Glomerular endothelial cell (primary cell): ENCODE results near the gene CTIF. TPM values are rescaled to one million over a fixed set of nuclear protein-coding genes. Genes with fewer than 3 reads are reported as not detected.
"Not testable (repeated sequence)": the region's sequence is repeated elsewhere in the genome, so short reads cannot be mapped to it uniquely, and the experiment has no call there.

Experiments used
- DNase-seq: peaks from one replicate; pipeline ENCODE4 v3.0.0-alpha.2; 2011; ENCODE audit warnings: low read depth, low spot score; ENCODE audit errors: extremely low read depth
- total RNA-seq: library from RNA; depleted of rRNA; stranded (reverse); fragments of >200 nt; gene quantifications from 2 replicates; pipeline ENCODE4 v1.2.3, GENCODE V29; 2015

The CTIF gene
- total RNA-seq, 1 donor from 2014 or later: 55.4 TPM

DNA sequence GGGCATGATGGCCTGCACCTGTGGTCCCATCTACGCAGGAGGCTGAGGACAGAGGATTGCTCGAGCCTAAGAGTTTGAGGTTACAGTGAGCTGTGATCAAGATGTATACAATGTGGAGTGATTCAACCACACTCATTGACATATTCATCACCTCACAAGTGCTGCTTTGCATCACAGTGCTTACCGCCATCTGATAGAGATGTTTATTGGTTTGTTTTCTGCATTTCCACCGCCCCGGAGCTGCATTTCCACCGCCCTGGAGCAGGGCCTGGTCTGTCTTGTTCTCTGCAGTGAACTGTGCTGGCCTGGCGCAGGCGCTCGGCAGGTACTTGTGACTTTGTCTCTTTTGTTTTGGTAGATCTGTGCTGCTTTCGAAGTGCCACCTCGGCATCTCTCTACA, 315.9 kb downstream of the CTIF start:
- no peak for DNase-seq

DNA sequence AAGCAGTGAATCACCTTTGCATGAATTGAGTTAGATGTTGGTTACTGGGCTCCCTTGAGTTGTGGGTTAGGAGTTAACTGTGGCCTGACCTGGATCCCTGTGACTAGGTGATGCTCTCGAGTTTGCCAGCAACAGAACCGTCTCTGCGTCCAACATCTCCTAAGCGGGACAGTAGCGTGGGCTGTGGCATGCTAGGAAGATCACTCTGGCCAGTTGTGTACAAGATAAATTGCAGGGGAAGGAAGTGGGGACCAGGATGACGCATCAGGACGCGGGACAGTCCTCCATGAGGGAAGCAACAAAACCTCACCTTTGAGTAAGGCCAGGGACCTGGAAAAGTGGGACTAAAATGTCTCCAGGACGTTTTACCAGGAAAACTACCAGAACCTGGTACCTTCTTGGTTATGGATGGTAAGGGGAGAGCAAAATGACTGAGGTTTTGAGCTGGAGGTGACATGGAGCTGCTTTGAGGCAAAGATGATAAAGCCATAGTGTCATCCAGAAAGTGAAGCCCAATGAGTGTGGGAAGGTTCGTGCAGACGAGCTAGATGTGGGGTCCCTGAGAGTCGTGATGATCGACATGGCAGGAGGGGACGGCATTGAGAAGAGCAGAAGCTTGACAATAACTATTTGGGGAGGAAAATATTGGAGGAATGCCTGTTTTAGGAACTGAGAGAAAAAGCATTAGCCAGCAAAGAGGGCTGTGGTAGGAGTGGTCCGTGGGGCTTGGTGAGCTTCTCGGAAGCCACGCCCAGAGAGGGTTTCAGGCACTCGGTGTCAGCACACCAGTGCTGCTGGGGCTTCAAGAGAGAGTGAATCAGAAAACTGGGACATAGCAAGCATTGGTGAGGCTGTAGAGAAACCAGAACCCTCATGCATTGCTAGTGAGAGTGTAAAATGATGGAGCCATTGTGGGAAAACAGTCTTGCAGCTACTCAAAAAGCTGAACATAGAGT, 316.9 kb downstream of the CTIF start:
- no peak for DNase-seq

DNA sequence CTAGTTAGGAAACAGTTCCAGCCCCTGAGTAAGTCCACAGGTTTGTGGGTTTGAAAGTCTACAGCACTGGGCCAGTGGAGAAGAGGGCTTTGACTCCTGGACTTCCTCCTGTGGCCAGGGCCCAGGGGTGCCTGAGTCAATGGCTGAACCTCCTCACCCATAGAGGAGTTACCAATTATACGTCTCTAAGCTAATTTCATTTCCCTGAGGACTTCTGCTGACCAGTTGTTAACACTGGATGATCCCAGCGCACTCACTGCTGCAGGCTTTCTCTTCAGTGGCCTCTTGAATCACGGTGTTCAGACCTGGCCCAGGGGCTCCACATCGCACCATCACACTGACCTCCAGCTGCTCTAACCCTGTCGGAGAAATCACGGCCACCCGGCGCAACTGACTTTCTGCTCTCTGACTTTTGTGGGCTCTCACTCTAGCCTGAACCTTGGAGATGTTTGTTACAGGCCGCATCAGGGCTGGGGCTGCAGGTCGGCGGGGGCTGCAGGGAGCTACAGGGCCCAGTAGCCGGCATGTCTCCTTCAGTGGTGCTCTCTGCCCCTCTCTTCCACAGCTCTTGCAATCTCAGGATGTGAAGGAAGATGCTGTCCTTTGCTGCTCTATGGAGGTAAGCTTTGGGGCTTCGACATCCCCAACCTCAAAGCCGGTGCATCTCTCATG, 318.3 kb downstream of the CTIF start:
- DNase-seq: no peak

DNA sequence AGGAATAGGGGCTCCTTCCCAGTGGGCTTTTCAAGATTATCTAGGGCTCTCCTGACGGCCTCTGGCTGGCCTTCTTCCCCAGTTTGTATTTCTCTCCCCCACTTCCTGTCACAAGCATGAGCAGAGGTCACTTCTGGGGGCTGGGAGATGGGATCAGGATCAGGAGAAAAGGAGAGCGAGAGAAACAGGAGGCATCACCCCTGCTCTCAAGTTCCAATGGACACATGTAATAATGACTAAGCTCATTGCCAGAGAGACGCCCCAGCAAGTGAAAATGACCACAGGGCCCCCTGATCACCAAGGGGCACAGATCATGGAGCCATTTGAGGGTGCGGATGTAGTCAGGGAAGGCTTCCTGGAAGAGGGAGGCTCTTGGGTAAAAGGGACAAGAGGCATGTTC, 319.8 kb downstream of the CTIF start:
- no peak for DNase-seq

DNA sequence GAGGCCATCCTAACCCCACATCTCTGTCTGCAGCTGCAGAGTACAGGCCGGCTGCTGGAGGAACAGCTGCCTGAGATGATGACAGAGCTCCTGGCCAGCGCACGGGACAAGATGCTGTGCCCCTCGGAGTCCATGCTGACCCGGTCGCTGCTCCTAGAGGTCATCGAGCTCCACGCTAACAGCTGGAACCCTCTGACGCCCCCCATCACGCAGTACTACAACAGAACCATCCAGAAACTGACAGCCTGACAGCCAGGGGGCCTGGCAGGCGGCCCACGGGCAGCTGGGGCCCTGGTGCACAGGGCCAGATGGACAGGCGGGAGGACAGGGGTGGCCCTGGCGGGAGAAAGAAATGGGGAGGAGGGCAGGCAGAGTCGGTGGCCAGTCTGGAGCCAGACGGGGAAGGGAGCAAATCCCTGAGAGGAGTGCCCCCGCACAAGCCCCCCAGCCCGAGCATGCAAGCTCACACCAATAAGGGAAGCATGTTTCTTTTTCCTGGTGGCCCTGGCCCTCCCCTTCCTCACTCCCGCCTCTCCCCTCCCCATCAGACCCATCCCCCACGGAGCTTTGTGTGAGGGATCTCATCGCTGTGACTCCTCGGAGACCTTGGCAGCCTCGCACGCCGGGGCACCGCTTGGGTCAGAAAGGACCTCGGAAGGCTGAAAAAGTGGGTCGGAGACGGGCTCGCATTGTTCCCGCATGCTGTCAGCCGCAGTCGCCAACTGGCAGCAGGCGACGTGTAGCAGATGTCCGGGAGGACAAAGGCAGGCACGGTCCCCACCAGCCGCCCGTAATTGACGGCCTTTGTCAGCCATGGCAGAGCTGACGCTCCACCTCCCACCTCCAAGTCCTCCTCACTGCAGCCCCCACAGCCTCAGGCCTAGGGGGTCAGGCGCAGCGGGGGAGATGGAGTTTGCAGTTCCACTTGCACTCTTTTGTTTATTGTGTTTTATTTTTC, 320.8 kb downstream of the CTIF start:
- no peak for DNase-seq

DNA sequence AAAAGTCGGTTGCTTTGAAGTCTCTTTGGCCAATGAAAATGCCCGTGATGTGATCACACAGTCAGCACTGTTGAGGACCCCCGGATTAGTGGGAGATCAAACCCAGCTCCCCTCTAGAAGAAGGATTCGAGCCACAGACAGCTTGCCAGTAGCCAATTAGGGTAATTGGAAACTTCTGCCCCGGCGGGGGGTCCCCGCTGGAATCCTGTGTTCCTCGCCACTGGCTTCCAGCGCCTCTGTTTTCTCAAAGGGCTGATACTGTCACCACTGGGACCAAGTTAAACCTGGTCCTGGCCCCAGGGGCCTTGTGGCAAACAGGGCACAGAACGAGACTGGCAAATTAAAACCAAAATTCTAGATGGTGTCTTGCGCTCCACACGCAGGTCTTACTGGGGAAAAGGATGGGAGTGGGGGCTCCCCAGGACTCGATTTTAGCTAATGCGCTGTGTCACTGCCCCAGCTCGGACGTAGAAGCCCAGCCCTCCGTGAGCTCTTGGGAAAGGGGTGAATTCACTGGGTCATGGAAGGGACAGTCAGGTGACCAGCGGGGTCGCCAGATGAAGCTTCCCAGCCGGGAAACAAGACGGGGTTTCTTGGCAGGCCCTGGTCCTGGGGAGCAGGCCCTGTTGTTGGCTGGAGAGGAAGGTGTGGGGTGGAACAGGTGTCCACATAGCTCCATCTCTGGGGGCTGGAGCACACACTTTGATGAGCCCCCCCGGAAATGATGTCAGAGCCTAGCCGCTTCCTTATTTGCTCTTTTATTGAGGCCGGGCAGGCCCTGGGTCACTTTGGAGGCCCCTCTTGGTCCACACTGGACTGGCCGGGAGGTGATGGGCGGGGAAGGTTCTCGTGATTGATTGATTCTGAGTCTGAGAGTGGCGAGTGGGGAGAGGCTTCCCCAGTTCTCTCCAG, 321.7 kb downstream of the CTIF start:
- DNase-seq: no peak

DNA sequence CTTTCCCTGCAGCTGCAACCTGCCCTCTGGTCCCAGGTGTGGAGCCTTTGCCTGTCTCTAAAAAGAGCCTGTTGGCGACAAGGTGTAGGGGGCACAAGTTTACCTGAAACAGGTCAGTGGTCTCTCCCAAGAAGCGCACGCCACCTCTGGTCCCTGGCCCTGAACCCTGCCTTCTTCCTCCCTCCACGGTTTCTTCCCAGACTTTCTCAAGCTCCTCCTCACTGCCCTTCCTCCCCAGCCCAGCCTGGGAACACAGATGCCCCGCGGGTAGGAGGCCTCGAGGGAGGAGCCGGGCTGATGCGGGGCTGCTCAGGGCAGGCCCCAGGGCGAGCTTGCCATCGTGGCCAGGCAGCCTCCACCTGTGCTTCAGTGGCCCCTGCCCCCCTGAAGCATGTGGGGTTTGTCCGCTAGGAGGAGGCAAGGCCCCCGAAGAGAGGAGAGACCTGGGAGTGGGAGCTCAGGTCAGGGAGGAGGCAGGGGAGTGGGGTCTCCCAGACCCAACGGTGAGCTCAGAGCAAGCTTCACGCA, 322.4 kb downstream of the CTIF start:
- no peak for DNase-seq

DNA sequence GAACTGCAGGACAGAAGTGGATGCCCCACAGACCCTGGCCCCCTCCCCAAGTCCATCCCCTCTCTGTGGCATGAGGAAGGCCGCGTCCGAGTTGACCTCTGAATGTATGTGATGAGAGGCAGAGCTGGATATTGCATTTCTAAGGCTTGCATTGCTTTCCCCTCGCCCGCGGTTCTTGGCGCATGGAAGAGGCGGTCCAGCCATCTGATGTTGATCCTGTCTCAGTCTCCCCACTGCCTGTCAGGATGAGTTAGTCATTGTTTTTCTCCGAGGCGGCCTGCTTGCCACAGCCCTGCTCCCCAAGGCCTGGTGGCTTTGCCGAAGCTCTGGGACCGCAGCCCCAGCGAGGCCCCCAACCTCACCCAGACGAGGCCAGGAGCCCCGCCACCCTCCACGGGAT, 323.3 kb downstream of the CTIF start:
- DNase-seq: no peak

DNA sequence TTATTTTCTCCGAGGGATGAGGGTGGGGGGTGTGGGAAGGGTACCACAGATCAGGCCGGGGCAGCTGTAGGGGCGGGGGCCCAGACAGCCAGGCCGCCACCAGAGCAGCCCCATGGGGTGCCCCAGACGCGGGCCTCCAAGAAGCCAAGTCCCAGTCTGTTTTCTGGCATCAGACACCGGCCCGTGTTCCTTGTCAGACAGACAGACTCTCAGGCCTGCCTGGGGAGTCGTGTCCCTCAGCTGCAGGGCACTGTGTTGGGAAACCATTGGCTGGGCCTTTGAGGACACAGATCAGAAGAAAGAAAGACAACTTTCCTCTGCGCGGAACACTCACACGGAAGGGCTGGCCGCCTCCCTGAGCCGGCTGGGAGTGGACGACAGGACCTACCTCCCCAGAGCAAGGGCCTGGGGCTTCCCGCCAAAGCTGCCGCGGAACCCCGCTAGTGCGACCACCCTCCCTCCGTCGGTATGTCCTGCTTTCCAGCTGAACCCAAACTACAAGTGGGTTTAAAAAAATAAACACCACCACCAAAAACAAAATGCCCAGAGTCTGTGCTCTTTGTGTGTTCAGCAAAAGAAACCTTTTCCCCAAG, 323.9 kb downstream of the CTIF start:
- DNase-seq: no peak

DNA sequence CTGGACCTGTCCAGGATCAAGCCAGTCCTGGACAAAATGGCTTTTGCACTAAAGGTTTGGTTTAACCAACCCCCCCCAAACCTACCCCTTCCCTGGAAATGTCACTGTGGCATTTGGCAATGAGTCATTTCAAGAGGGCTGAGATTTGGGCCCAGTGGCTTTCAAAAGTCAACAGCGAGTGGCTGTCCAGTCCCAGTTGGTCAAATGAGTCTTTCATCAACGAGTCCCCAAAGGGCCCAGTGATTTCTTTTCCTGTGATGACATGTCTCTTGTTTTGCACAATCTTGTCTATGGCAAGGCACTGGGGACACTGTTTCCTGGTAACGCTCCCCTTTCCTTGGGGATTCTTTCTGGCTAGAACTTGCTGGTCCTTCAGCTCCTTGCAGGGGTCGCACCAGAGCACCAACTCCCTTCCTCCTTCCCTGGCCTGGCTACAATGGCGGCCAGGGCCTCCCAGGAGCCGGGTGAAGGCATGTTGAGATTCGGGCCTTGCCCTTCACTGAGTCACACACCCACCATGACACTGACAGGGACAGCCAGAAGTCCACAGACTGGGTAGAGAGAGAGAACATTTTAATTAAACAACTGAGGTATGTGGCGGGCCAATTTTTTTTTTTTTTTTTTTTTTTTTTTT, 324.7 kb downstream of the CTIF start:
- DNase-seq: no peak

DNA sequence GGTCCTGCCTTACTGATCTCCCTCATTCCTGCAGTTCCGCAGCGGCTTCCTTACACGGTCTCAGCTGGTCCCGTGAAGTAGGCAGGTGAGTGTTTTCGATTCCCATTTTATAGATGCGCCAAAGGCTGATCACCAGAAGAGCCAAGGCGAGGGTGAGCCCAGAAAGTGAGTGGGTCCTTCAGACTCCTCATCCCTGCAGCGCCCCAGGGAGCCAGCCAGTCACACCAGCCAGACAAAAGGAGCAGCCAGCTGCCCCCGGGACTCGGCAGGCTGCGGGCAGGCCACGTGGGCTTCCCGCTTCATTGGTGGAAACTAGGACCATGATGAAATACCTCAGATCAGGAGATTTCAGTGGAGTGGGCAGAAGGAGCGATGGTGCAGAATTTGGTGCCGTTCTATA, 326.0 kb downstream of the CTIF start:
- no peak for DNase-seq

DNA sequence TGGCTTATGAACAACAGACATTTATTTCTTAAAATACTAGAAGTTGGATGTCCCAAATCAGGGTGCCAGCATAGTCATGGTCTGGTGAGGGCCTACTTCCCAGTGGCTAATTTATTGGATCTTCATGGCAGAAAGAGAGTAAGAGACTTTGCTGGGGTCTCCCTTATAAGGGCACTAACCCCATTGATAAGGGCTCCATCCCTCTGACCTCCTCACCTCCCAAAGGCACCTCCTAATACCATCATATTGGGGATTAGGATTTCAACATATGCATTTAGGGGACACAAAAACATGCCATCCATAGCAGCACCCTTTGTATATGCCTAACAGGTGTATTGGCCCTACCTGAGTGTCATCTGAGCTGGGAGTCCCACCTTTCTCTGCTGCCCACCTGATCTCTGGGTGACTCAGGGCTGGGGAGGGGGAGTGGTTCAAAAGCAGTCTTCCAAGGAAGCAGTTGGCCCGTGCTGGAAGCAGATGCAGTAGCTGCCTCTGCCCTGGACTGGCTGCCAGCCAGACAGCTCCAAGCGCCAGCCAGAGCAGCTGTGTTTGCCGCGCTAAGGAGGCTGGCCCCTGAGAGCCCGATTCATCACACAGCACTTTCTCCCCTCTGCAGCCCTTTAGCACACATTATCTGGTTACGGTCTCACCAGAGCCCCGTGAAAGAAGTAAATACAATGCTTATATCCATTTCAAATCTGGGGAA, 327.4 kb downstream of the CTIF start:
- DNase-seq: peak; percentile 42

DNA sequence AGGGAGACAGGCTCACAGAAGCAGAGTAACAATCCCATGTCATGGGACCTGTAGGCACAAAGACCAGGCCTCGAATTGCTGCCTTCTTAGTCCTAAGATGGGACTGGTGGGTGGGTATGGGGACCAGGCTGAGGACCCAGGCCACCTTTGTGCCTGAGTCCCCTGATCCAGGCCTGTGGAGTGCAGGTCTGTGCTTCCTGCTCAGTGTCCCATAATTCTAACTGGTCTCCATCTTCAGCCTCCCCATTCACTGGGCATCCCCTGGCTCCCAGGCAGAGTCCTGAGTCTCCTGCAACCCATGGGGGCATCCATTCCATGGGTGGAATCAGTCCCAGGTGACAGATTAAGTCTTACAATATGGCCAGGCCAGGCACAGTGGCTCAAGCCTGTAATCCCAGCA, 328.0 kb downstream of the CTIF start:
- DNase-seq: no peak

DNA sequence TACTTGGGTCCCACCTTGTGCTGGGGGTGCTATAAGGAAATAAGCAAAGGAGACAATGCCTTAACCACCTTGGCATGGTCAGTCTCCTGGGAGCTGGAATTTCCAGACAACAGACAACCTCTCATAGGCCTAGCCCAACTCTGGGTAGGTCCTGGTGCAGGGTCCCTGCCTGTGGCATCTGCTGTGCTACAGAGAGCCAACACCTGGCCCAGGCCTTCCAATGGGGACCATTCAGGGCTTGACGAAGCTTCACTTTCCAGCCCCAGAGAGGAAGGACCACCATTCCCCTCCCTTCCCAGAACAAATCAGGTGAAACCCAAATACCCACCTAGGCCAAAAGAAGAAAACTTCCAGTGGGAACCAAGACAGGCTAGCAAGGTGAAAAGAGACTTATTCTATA, 329.1 kb downstream of the CTIF start:
- DNase-seq: no peak

DNA sequence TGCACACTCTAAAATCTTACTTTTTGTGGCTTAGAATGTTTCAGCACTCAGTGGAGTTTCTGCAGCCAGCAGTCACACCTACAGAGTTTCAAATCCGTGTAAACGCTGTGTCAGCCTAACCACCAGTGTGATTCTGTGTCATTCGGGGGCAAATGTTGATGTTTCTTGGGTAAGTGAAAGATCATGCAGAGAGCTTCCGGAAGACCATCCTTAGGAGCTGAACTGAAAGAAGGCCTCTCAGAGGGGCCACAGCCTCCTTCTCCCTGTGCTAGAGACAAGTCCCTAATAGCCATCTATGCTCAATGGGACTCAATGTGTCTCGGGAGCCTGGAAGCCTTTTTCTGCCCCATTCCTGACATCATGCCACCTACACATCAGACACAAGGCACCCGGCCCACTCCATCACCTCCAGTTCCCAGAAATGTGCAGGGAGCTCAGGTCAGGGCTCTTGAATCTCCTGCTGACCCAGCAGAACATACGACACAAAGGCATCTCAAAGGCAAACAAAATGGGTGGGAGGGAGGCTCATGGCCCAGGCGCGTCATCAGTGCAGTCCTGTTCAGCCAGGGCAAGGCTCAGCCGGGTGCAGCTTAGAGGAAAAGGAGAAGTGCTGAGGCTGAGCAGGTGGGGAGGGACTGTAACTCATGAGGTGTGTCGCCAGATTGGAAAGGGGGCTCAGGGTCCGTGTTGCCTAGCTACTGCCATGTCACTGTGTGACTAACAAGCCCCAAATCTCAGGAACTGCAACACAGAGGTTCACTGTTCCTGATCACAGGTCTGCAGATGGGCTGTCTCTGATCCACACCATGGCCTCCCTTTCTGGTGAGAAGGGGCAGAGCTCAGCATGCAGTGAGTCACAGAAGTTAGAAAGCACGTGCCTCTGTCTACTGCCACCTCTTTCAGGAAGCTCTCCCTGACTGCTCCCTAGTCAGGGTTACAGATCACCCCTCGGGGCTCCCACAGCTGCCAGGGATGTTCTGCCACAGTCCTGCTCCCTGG, 329.9 kb downstream of the CTIF start:
- DNase-seq: no peak

DNA sequence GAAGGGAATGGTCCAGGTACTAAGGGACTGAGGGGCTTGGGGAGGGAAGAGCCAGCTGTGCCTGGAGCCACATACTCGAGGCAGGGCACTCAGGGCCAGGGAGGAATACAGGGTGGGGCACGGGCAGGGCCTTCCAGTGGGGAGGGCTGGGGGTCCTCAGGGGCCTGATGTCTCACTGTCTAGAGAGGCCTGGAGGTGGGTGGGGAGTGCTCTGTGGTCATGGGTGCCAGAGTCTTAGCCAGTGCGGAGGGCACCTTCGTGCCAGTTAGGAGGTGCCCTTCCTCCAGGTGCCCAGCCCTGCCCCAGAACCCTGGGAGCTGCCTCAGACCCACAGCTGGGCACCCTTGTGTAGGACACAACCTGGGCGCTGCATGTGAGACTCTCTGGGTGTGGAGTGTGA, 330.8 kb downstream of the CTIF start:
- no peak for DNase-seq

DNA sequence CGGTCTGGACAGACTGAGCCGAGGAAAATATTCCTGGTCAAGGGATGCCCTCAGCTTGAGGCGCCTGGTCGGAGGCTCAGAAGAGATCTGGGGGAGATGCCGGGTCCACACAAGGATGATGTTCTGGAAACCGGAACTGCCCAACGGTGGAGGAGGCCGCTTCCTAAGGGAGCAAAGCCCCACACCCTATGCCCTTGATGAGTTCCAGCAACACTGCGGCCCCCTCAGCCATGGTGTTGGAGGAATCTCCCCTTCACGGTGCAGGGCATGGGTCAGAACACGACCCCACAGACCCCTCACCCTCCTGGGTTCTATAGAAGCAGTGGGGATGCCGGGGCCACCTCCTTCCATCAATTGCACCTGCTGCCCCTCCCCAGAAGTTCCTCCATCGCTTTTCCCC, 332.1 kb downstream of the CTIF start:
- DNase-seq: not testable (repeated sequence)
